PC-3 (cell line): ENCODE data around the gene MPLKIP.

Experiments used
- CTCF ChIP-seq: fragments of 300-600 bp; sonication (generic); conservative IDR thresholded peaks from 2 replicates; pipeline ENCODE4 v1.5.1; 2017; ENCODE audit warnings: antibody characterized with exemption, low read depth, mild to moderate bottlenecking, low read length
- EZH2phosphoT487 ChIP-seq: fragments of 300-600 bp; sonication (generic); IDR thresholded peaks from 2 replicates; pipeline ENCODE4 v1.6.1; 2018; ENCODE audit warnings: mild to moderate bottlenecking, antibody characterized with exemption, low read length, borderline replicate concordance

- TF ChIP-seq EZH2phosphoT487 (no peak), CTCF (no peak)
Observed at GRCh38 chr7:40137563-40137962, 3.1 kb upstream of the MPLKIP start.
